NCI-H748 (cell line): ENCODE measurements around the gene MICAL2.

ENCODE experiments used
- DNase-seq: peaks from one replicate; lab custom pipeline; 2025; ENCODE audit not compliant: unreplicated experiment; lab: John Stamatoyannopoulos, UW

MICAL2 gene

DNA sequence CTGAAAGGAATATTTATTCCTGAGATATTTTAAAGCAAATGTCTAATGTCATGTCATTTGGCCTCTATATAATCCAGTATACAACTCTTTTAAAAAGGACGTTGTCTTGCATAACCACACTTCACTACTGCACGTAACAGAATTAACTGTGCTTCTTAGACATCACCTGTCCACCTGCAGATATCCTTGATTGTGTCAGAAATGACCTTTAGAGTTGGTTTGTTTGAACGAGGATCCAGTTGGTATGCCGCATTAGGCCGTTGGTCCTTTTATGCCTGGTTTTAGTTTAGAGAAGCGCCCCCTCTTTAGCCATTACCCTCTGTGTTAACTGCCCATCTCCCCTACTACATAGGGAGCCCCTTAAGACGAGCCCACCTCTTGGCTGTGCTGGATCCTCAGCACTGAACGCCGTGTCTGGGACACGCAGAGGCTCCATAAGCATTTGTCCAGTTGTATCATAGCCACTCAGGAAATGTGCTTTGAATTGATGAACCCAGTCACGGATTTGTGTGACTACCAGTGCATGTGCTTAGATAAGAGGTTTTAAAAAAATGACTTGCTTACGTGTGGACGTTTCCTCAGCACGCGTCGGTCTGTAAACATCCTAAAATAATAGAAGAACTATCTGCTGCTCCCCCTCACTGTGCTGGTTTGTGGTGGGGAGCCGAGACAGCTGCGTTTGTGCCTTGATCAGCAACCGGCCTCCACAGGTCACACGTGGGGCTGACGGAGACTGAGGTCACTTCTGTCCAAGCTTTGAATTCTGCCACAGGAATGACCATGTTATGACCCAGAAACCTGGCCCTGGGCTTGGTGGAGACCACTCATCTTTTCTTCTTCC lies 4.0 kb downstream of the MICAL2 start:
- no peak for DNase-seq

DNA sequence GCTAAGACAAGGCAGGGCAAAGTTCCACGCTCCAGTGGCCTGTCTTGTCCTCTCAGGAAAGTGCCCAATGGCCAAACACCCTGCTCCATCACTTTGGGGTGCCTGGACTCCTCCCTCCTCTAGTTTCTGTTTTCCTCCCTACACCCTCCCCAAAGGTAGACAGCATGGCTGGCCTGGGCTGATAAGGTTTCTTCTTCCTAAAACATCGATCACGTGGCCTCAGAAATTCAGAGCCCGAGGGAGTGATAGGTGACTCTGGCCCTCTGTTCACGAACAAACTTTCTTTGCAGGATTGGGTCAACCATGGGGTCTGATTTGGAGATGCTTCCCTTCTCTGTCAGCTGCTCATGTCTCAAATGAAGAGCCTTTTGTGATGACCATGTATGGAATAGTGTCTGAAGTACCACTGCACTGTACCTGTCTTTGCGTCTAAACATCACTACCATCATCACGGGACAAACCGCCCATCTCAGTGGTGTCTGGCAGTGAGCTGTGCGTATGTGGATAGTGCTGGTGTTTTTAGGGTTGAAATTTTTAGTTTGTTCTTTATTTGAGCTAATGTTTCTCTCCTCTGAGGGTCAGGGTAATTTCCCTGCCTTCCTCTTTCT lies 6.1 kb downstream of the MICAL2 start:
- no peak for DNase-seq

DNA sequence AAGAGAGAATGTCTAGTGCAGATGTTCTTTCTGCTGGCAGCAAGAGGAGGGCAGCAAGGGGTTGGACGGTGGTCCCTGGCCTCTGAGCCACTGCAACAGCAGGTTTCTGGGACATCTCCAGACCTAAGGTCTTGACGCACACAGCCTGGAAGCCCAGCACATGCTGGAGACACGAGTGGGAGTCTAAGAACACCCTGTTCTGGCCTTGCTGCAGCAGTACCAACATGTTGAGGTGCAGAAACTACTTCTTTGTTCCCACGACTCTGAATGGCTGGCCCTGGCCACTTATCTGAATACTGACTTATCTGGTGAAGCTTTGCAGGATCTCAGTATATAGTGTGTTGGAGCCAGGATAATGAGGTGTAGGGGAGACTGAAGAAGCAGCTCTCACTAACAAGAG lies 6.8 kb downstream of the MICAL2 start:
- DNase-seq = no peak

DNA sequence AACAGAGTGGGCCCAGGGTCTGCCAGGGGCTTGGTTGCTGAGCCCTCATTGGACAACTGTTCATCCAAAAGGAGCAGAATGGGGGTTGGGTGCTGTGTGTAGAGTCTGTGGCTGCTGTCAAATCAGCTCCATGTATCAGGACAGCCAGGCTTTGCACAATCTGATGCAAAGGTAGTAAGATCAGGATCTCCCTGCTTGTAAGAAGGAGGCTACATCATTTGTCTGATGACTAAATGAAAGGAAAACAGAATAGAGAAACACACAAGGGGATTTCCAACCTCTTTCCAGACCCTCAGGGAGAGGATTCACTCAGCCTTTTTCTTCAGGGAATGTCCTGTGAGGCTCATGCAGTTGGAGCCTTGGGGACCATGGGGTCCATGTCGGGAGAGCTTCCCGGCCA lies 7.2 kb downstream of the MICAL2 start:
- no peak for DNase-seq

DNA sequence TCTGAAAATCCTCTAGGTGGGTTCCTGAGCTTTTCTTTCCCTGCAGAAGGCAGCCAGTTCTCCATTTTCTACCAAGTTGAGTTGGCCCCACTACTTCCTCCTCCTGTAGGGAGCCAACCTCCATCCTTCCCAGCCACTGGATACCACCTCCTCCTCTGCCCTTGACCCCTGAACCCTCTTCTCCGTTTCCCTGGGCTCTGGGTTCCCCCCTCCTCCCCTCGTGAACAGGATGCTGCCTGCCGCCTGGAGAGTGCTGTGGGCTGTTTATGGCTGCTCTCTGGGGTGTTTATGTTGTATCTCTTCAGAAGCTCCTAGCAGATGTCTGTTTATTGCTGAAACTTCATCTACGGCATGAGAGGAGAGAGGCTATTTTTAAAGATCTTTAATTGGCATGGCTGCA lies 8.6 kb downstream of the MICAL2 start:
- DNase-seq = no peak

DNA sequence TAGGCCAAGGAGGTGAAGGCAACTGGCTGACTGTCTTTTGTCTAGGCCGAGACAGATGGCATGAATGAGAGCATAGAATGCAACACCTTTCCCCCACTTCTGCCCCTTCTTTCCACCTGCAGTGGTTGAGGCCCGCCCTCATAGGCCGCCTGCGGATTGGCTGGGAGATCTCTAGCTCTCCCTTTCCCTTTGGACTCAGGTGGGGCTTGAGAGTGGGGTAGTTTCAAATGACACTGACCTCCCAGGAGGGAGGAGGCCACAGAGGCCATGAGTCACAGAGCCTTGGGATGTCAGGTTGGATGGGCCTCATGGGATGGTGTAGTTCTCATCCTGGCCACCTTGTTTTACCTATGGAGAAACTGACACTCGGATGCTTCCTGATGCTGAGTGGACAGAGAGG lies 9.1 kb downstream of the MICAL2 start:
- no peak for DNase-seq

DNA sequence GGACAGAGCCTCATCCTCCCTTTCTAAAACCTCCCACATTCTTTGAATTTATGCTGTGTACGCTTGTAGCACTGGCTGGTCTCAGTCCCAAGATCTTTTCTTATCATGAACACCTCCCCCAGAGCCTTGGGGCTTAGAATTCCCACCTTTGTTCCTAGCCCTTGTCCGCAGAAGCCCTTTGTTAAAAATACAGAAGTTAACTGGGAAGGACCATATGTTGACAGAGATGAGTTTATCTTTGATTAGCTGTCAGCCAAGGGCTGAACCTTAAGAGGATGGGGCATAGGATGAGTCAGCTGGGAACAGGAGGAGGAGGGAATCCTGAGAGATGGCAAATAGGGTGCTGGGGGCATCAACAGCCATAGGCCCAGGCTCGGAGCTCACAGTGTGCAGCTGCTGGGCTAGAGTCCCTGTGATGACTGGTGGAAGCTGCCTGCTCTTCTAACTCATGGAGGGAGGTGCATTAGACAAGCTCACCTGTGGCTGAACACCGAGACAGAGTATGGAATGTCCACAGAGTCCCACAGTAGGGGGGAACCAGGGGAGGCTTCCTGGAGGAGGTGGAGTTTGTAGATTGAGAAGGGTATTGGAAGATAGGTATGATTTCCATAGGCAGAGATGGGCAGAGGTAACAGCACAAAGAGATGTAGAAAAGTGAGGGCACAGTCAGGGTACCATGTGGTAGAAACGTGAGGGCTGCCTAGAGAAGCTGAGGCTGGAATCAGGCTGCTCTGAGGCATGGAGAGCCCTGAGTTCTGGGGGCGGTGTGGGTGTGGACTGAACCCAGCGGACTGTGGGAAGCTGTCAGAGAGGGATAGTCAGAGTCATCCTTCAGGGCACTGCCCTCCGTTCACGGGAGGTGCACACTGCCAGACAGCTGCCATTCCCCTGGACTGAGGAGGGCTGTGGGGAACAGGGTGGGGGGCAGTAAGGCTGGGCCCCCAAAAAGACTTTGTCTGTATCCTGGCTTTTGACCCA lies 9.9 kb downstream of the MICAL2 start:
- DNase-seq = no peak

DNA sequence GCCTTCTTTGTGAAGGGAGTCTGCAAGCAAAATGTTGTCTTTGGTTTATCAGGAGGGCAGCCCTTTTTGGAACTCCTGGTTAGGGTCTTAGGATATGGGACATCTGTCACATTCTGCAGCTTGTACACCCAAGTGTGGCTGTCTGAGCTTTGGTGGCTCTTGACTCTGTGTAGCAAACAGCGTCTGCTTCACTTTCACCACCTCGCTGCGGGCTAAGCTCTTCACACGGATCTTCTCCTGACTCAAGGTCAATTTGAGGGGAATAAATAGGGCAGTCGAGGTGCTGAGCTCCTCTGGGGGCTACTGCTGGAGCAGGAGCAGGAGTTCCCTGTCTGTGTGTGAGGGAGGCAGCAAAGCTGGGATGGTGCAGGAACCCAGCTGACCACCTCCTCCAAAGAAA lies 10.6 kb downstream of the MICAL2 start:
- DNase-seq = no peak

DNA sequence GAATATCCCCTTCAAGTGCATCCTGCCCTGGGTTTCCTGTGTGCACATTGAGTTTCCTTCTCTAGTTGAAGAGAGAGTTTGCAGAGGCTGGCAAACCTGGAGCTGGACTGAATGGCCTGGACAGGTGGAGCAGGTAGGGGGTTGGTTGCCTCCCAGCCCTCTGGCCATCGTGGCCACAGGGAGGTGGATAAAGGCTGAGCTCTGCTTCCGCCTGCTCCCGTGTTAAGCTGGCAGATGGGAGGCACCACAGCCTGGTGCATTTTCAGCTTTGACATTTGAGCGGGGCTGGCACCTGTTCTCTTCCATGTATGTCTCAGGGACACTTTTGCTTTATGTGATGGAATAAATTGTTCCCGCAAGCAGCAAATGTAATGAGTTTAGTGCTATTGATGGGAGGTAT lies 11.1 kb downstream of the MICAL2 start:
- DNase-seq = peak; percentile 61

DNA sequence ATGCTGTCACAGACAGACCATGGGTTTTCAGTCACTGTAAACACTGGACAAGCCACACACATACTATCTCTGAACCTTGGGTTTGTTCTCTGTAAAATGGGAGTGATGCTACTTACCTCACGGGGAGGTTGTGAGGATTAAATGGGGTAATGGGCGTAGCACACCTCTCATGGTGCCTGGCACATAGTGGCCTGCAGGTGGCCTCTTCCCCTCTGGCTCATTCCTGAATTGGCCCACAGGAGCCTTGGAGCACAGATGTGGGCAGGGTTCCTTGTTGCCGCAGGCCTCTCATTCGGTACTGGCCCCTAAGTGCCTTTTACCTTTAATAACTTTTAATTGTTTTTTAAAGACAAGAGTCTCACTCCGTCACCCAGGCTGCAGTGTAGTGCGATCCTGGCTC lies 11.7 kb downstream of the MICAL2 start:
- DNase-seq = peak; percentile 51

DNA sequence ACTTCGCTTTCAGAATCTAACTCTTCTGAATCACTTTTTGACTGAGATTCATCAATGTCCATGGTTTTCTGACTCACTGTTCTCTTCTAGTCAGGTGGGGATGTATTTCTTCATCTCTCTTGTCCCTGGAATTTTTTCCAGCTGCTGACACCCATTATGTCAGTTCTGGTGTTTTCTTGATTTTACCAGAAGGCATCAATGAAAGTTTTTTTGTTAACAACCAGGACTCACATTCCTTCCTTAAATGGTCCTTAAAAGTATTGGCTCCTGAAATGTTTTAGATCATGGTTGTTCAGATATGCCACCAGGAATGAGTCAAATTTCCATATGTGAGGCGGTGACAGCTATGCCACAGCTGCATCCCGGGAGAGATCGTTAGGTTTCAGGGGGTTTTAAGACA lies 12.9 kb downstream of the MICAL2 start:
- no peak for DNase-seq

DNA sequence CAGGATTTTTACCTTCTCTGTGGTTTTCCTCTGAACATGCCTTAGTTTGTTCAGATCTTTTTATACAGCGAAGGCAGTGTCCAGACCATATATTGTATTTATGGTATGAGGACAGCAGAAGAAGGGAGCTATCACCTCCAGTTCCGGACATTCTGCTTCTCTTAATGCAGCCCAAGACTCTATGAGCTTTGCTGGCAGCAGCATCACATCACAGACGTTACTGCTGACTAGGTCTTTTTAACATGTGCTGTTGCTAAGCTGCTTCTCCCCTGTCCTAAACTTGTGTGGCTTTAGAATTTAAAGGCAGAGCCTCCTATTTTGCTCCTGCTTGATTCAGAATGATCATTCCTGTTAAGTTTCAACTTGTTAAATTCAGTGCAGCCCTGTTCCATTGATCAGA lies 13.4 kb downstream of the MICAL2 start:
- no peak for DNase-seq

DNA sequence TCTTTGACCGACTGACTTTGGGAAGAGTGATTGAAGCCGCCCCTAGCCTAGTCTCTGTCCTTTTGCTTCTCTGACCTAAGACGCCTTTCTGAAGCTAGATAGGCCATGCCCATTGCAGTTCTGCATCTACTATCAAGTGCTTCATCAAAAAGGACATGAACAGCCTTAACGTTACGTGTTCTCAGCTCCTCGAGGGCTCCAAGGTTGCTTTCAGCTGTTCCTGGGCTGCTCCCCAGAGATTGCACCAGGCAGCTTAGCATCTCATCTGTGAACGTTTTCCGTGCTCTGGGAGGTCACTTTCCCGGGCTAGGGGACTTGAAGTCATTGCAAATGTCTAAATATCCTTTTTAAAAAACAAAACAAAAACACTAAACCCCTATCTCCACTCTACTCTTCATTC lies 13.9 kb downstream of the MICAL2 start:
- no peak for DNase-seq

DNA sequence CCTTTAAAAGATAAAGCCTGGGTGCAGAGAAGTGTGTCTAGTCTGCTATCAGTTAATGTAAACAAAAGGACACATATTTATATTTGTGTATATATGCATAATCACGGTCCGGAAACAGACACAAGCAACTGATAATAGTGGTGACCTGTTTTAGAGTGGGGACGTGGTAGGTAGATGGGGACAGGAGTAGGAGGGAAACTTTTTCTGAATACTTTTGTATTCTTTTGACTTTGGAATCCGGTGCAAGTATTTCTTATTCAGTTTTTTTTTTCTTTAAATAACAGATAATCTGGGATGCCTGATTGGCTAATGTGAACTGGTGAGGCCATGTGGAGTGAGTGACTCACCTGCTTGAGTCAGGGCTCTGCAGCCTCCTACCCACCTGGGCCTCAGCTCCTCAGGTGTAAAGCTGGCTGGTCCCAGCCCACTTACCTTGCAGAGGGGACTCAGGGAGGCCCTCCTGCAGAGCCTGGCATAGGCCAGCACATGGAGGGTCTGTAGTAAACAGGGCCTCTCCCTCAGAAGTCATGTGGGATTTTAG lies 15.3 kb downstream of the MICAL2 start:
- no peak for DNase-seq

DNA sequence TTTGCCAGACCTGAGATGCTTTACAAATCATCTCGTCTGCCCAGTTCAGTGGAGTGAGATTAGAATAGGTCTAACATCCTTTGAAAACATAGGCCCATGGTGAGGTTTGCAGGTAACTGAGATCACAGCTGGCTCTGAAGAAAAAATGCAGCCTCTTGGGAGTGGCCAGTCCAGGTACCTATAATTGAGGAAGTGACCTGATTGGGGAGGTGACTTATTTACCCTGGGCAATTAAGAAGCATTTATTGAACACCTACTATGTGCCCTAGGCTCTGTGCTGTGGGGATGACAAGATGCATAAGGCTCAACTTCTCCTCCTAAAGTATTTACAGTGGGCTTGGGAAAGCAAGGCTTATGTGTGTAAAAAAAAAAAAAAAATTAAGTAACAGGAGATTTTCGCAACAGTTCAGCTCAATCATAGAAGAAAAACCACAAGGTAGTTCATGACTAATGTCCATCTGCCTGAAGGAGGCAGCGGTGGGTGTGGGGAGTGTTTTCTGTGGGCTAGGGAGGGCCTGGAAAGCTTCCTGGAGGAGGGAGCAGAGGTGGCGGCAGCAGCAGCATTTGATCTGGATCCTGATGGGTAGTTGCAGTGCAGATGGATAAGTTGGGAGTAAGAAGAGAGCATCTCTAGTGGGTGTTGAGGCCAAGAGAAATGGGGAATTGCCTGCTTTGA lies 16.1 kb downstream of the MICAL2 start:
- no peak for DNase-seq

DNA sequence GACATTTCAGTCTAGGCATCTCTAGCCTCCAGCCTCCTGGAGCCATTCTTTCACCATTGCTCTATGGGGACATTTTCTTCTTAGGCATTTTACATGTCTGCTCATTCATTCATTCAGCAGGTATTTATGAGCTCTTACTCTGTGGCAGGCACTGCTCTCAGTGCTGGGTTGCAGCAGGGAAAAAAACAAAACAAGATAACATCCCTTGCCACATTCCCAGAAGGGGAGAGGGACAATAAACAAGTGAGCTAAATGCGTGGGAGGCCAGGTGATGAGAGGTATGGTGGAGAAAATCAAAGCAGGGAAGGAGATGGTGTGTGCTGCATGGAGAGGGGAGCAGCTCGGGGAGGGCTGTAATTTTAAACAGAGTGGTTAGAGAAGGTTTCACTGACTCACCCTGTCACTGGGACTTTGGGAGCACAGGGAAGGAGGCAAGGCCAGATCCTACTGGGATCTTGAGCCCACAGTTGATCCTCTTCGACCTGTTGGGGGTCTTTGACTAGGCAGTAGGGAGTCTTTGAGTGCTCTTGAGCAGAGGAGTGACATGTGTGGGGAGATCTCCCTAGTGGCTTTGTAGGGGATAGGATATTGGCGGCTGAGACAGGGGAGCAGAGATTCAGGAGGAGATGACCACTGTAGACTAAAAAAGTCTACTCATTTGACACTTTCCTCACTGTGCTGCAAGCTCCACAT lies 17.0 kb downstream of the MICAL2 start:
- no peak for DNase-seq

DNA sequence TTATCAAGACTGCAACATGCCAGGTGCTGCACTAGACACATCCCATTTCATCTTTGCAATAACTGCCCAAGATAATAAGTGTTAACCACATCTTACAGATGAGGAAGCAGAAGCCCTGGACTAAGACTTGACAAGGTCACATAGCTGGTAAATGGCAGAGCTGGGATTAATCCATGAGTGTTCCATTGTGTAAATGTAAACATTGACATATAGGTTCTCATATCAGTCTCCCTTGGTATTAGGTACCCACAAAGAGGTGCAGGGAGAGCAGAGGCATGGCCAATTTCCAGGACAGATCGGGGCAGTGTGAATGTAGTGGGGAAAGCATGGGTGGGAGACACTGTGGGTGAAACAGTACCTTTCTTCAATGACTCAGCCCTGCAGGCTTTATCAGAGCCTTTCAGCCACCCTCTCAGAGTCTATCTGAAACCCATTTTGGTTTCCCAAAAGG lies 17.9 kb downstream of the MICAL2 start:
- DNase-seq = no peak

DNA sequence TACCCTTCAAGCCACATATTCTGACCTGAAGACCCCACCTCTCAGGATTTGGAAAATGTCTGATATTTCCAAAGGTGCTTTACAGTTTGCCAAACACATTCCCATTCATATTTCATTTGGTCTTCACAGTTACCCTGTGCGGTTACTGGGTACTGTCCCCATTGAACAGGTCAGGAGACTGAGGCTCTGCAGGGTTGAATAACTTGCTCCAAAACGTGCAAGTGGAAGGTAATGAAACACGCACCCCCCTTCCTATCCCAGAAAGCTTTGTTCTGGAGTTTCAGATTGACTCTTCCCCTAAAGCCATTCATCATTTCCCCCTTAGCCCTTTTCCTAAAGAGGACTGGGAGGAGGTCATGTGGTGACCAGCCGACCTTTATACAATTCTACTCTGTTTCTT lies 18.8 kb downstream of the MICAL2 start:
- no peak for DNase-seq

DNA sequence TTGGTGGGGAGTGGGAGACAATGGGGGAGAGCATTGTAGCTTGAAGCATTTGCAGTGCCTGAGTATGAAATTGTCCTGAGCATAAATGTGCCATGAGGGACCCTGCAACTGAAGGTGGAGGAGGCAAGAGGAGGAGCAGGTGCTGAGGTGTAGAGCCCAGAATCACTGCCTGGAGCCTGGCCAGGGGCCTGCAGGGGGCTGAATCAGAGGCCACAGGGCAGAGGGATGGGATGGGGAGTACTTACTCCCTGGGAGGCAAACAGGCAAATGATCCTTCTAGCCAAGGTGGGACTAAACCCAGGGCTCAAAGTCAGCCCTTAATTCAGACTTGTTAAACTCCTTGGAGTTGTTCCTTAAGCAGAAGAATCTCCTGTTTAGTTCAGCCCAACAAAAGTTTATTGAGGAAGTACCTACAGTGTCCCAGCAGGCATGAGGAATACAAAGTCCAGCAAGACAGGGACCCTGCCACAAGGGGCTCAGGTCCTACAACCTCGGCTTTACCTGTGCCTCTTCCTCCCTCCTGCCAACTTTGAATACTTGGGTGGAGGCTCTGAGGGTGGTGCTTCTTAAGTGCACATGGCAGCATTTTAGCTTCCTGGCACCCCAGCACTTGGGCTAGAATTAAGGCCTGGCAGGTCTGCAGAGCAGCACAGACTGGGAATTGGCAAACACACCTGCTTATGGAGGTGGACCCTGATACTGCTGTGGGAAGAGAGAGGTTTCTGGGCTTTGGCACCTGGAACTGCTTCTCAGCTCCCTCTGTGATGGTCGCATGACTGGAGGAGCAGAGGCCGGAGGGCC lies 20.0 kb downstream of the MICAL2 start:
- no peak for DNase-seq
